CD8-positive, alpha-beta memory T cell (primary cell): ENCODE results near the gene COPG1. TPM values are rescaled to one million over a fixed set of nuclear protein-coding genes. Genes with fewer than 3 reads are reported as not detected.
"Not testable (repeated sequence)": the region's sequence is repeated elsewhere in the genome, so short reads cannot be mapped to it uniquely, and the experiment has no call there.

Source experiments
- CTCF ChIA-PET: fragments of 350-600 bp; sonication (Branson Sonifier 250); formaldehyde crosslinking; loops from one replicate; lab custom pipeline; 2021; ENCODE audit warnings: antibody characterized with exemption; lab: Charles Lee
- POLR2A ChIA-PET: fragments of 350-600 bp; sonication (Branson Sonifier 250); formaldehyde crosslinking; loops from one replicate; lab custom pipeline; 2021; ENCODE audit warnings: antibody characterized with exemption; lab: Charles Lee
- DNase-seq, 5 donors: peaks; one replicate each; pipeline versions ENCODE4 v3.0.0 to v3.0.0-alpha.2; 2020 to 2022; ENCODE audit warnings: mixed read lengths in 1 of 5
- H3K27ac ChIP-seq: one replicate; pipeline ENCODE4 v1.7.0; 2013; ENCODE audit warnings: low read depth, mild to moderate bottlenecking, low read length, moderate library complexity
- H3K27me3 ChIP-seq: 2 replicates; pipeline ENCODE4 v1.7.0; 2013; ENCODE audit warnings: low read length, mild to moderate bottlenecking; ENCODE audit not compliant: insufficient read depth, poor library complexity, severe bottlenecking
- H3K36me3 ChIP-seq: 2 replicates; pipeline ENCODE4 v1.7.0; 2013; ENCODE audit warnings: mild to moderate bottlenecking, low read length, moderate library complexity; ENCODE audit not compliant: insufficient read depth
- H3K4me1 ChIP-seq: 2 replicates; pipeline ENCODE4 v1.7.0; 2013; ENCODE audit warnings: mild to moderate bottlenecking, low read length, moderate library complexity; ENCODE audit not compliant: insufficient read depth
- H3K4me3 ChIP-seq: 2 replicates; pipeline ENCODE4 v1.7.0; 2013; ENCODE audit warnings: mild to moderate bottlenecking, low read length
- H3K9me3 ChIP-seq: 2 replicates; pipeline ENCODE4 v1.7.0; 2013; ENCODE audit warnings: mild to moderate bottlenecking, low read length
- H3K27ac Mint-ChIP-seq, 8 donors: one replicate each; pipeline ENCODE4 v1.8.0; 2020 to 2021; ENCODE audit warnings: mixed read lengths in 8 of 8, mild to moderate bottlenecking in 6 of 8, inconsistent platforms in 3 of 8, moderate library complexity in 3 of 8
- H3K27me3 Mint-ChIP-seq, 2 donors: one replicate each; pipeline ENCODE4 v1.8.0; 2020 to 2021; ENCODE audit warnings: mixed read lengths in 2 of 2, mild to moderate bottlenecking in 1 of 2, moderate library complexity in 1 of 2
- H3K36me3 Mint-ChIP-seq, 3 donors: one replicate each; pipeline ENCODE4 v1.8.0; 2020 to 2021; ENCODE audit warnings: mixed read lengths in 3 of 3, inconsistent platforms in 1 of 3, mild to moderate bottlenecking in 1 of 3
- H3K4me1 Mint-ChIP-seq, 3 donors: one replicate each; pipeline ENCODE4 v1.8.0; 2020 to 2021; ENCODE audit warnings: mixed read lengths in 3 of 3, inconsistent platforms in 1 of 3, mild to moderate bottlenecking in 1 of 3
- H3K4me3 Mint-ChIP-seq, 7 donors: one replicate each; pipeline ENCODE4 v1.8.0; 2020 to 2021; ENCODE audit warnings: mixed read lengths in 7 of 7, mild to moderate bottlenecking in 6 of 7, moderate library complexity in 4 of 7, inconsistent platforms in 2 of 7
- H3K9me3 Mint-ChIP-seq, 5 donors: one replicate each; pipeline ENCODE4 v1.8.0; 2020 to 2022; ENCODE audit warnings: mixed read lengths in 5 of 5, mild to moderate bottlenecking in 3 of 5, moderate library complexity in 2 of 5, inconsistent platforms in 1 of 5
- polyA plus RNA-seq: library from polyadenylated mRNA; unstranded; fragments of 300-500 nt; fragmentation: Illumina TruSeq; gene quantifications from one replicate; pipeline ENCODE4 v1.2.3, GENCODE V29; 2021
- total RNA-seq, 2 experiments: library from RNA; stranded (reverse); gene quantifications; one replicate each; pipeline ENCODE4 v1.2.3, GENCODE V29; 2021

The COPG1 gene
- total and polyA plus RNA-seq, 3 experiments from 2014 or later = 101 to 136 (median 134) TPM

GRCh38 chr3:129224387-129224786 is 25.0 kb upstream of the COPG1 start:
- POLR2A ChIA-PET = interaction anchor here (1.0 kb wide), 1 partner anchor 573 kb away, joined by 4 read pairs; no protein-coding TSS in a partner anchor
- H3K4me3 ChIP-seq, H3K4me3 Mint-ChIP-seq, H3K9me3 ChIP-seq, H3K27me3 Mint-ChIP-seq, H3K9me3 Mint-ChIP-seq, H3K36me3 Mint-ChIP-seq, H3K36me3 ChIP-seq, DNase-seq, H3K4me1 Mint-ChIP-seq, H3K27ac ChIP-seq, H3K27me3 ChIP-seq: not testable (repeated sequence)
- H3K4me1 ChIP-seq = peaks cover 10% of the 10 kb centered on the region
- peak overlapping the region in 1 of 8 donors; percentile 51 for H3K27ac Mint-ChIP-seq
- CTCF ChIA-PET = interaction anchor here (1.0 to 2.3 kb wide), 5 partner anchors 8 to 254 kb away, joined by 3 to 7 read pairs (median 3); no protein-coding TSS in a partner anchor

- Mint-ChIP-seq H3K9me3 (no peaks in the 10 kb centered on the region), H3K27me3 (peaks cover 0 to 1% of the 10 kb centered on the region in 2 donors), H3K4me3 (peak overlapping the region in 3 of 7 donors; percentile 2 to 73 (median 30)), H3K27ac (peak overlapping the region in 7 of 8 donors; percentile 17 to 80 (median 51)), H3K4me1 (peaks cover 6 to 9% (median 7%) of the 10 kb centered on the region in 3 donors), H3K36me3 (no peaks in the 10 kb centered on the region)
- no peak overlapping the region for H3K4me3 ChIP-seq
- ChIA-PET POLR2A (interaction anchor here (1.0 kb wide), 1 partner anchor 574 kb away, joined by 4 read pairs; no protein-coding TSS in a partner anchor), CTCF (interaction anchor here (1.0 to 2.3 kb wide), 5 partner anchors 8 to 255 kb away, joined by 3 to 7 read pairs (median 3); no protein-coding TSS in a partner anchor)
- no peak overlapping the region for H3K27ac ChIP-seq
- no peaks in the 10 kb centered on the region for H3K27me3 ChIP-seq
- H3K36me3 ChIP-seq = no peaks in the 10 kb centered on the region
- no peak for DNase-seq
- H3K4me1 ChIP-seq = peaks cover 10% of the 10 kb centered on the region
- no peaks in the 10 kb centered on the region for H3K9me3 ChIP-seq
Observed at GRCh38 chr3:129224984-129225393, 24.4 kb upstream of the COPG1 start.

GRCh38 chr3:129226374-129226773 is 23.0 kb upstream of the COPG1 start:
- Histone ChIP-seq H3K27ac (no peak overlapping the region), H3K4me3 (no peak overlapping the region), H3K9me3 (no peaks in the 10 kb centered on the region), H3K4me1 (peaks cover 10% of the 10 kb centered on the region), H3K27me3 (no peaks in the 10 kb centered on the region), H3K36me3 (no peaks in the 10 kb centered on the region)
- peaks cover 6 to 9% (median 7%) of the 10 kb centered on the region in 3 donors for H3K4me1 Mint-ChIP-seq
- no peak overlapping the region for H3K27ac Mint-ChIP-seq
- POLR2A ChIA-PET = no interaction called here
- peaks cover 0 to 1% of the 10 kb centered on the region in 2 donors for H3K27me3 Mint-ChIP-seq
- CTCF ChIA-PET = no interaction called here
- no peak for DNase-seq
- no peaks in the 10 kb centered on the region for H3K9me3 Mint-ChIP-seq
- H3K4me3 Mint-ChIP-seq = no peak overlapping the region
- no peaks in the 10 kb centered on the region for H3K36me3 Mint-ChIP-seq

- H3K27me3 Mint-ChIP-seq = peaks cover 0 to 1% of the 10 kb centered on the region in 2 donors
- H3K27ac ChIP-seq = no peak overlapping the region
- peaks cover 10% of the 10 kb centered on the region for H3K4me1 ChIP-seq
- H3K4me3 ChIP-seq = no peak overlapping the region
- H3K27me3 ChIP-seq = no peaks in the 10 kb centered on the region
- peaks cover 10 to 12% (median 11%) of the 10 kb centered on the region in 3 donors for H3K4me1 Mint-ChIP-seq
- H3K36me3 Mint-ChIP-seq = no peaks in the 10 kb centered on the region
- ChIA-PET CTCF (no interaction called here), POLR2A (no interaction called here)
- H3K27ac Mint-ChIP-seq = peak overlapping the region in 1 of 8 donors; percentile 66
- H3K36me3 ChIP-seq = no peaks in the 10 kb centered on the region
- no peaks in the 10 kb centered on the region for H3K9me3 Mint-ChIP-seq
- no peak overlapping the region for H3K4me3 Mint-ChIP-seq
- no peak for DNase-seq
- H3K9me3 ChIP-seq = no peaks in the 10 kb centered on the region
Observed at GRCh38 chr3:129228891-129229585, 20.4 kb upstream of the COPG1 start.

- Histone ChIP-seq H3K9me3 (no peaks in the 10 kb centered on the region), H3K4me3 (no peak overlapping the region), H3K4me1 (peaks cover 3% of the 10 kb centered on the region), H3K27me3 (no peaks in the 10 kb centered on the region), H3K36me3 (no peaks in the 10 kb centered on the region), H3K27ac (no peak overlapping the region)
- no peaks in the 10 kb centered on the region for H3K9me3 Mint-ChIP-seq
- ChIA-PET CTCF (interaction anchor here (1.0 to 1.5 kb wide), 2 partner anchors 15 to 261 kb away, joined by 3 to 9 read pairs; no protein-coding TSS in a partner anchor), POLR2A (no interaction called here)
- peak overlapping the region in 1 of 8 donors; percentile 43 for H3K27ac Mint-ChIP-seq
- H3K4me1 Mint-ChIP-seq = peaks cover 4 to 7% (median 4%) of the 10 kb centered on the region in 3 donors
- H3K36me3 Mint-ChIP-seq = no peaks in the 10 kb centered on the region
- peaks cover 0 to 1% of the 10 kb centered on the region in 2 donors for H3K27me3 Mint-ChIP-seq
- no peak overlapping the region for H3K4me3 Mint-ChIP-seq
- DNase-seq = no peak
Observed at GRCh38 chr3:129230311-129231019, 18.9 kb upstream of the COPG1 start.

GRCh38 chr3:129231331-129232119 is 17.9 kb upstream of the COPG1 start:
- POLR2A ChIA-PET = no interaction called here
- Mint-ChIP-seq H3K9me3 (no peaks in the 10 kb centered on the region), H3K36me3 (no peaks in the 10 kb centered on the region), H3K4me3 (no peak overlapping the region), H3K27ac (peak overlapping the region in 1 of 8 donors; percentile 13), H3K4me1 (peaks cover 3 to 4% (median 4%) of the 10 kb centered on the region in 3 donors), H3K27me3 (peaks cover 0 to 1% of the 10 kb centered on the region in 2 donors)
- Histone ChIP-seq H3K27me3 (no peaks in the 10 kb centered on the region), H3K4me3 (no peak overlapping the region), H3K4me1 (no peaks in the 10 kb centered on the region), H3K36me3 (no peaks in the 10 kb centered on the region), H3K27ac (no peak overlapping the region), H3K9me3 (no peaks in the 10 kb centered on the region)
- CTCF ChIA-PET = interaction anchor here (1.0 to 1.5 kb wide), 2 partner anchors 14 to 262 kb away, joined by 3 to 9 read pairs; no protein-coding TSS in a partner anchor
- DNase-seq = no peak

- POLR2A ChIA-PET = interaction anchor here (0.6 kb wide), 1 partner anchor 534 kb away, joined by 3 read pairs; no protein-coding TSS in a partner anchor
- Mint-ChIP-seq H3K4me3 (no peak overlapping the region), H3K27ac (peak overlapping the region in 1 of 8 donors; percentile 62), H3K36me3 (no peaks in the 10 kb centered on the region), H3K9me3 (no peaks in the 10 kb centered on the region), H3K4me1 (peaks cover 3 to 5% (median 4%) of the 10 kb centered on the region in 3 donors), H3K27me3 (no peaks in the 10 kb centered on the region)
- Histone ChIP-seq H3K36me3 (no peaks in the 10 kb centered on the region), H3K9me3 (no peaks in the 10 kb centered on the region), H3K4me3 (no peak overlapping the region), H3K4me1 (peaks cover under 1% of the 10 kb centered on the region), H3K27me3 (no peaks in the 10 kb centered on the region), H3K27ac (no peak overlapping the region)
- no peak for DNase-seq
- CTCF ChIA-PET = no interaction called here
Observed at GRCh38 chr3:129233538-129233937, 15.9 kb upstream of the COPG1 start.
